Ramos (cell line): ENCODE results near the gene FAM3D.

ENCODE experiments used
- in situ Hi-C: fragments of 300-500 bp; cut with MboI; formaldehyde crosslinking; loops from one replicate; pipeline ENCODE4 v1.14.3; 2022; ENCODE audit warnings: low sequenced_read_pairs; ENCODE audit not compliant: unreplicated experiment

The FAM3D gene

GRCh38 chr3:58657571-58658141 is 8.9 kb downstream of the FAM3D start:
- in situ Hi-C loops, result no loop called here

- in situ Hi-C loops, result no loop called here
Measured at GRCh38 chr3:58657036-58657520, 9.5 kb downstream of the FAM3D start.

- in situ Hi-C loops, result no loop called here
Measured at GRCh38 chr3:58656631-58657030, 9.9 kb downstream of the FAM3D start.

GRCh38 chr3:58654466-58654865 is 12.1 kb downstream of the FAM3D start:
- in situ Hi-C loops, result no loop called here

GRCh38 chr3:58652624-58653023 is 13.9 kb downstream of the FAM3D start:
- in situ Hi-C loops, result no loop called here

GRCh38 chr3:58651276-58651675 is 15.3 kb downstream of the FAM3D start:
- in situ Hi-C loops, result no loop called here

- in situ Hi-C loops, result no loop called here
Measured at GRCh38 chr3:58647381-58648141, 19.0 kb downstream of the FAM3D start.

GRCh38 chr3:58646503-58646902 is 20.1 kb downstream of the FAM3D start:
- in situ Hi-C loops, result no loop called here

- in situ Hi-C loops, result no loop called here
Measured at GRCh38 chr3:58645726-58646125, 20.8 kb downstream of the FAM3D start.

GRCh38 chr3:58642846-58643245 is 23.7 kb downstream of the FAM3D start:
- in situ Hi-C loops, result no loop called here

GRCh38 chr3:58640700-58641372 is 25.7 kb downstream of the FAM3D start:
- in situ Hi-C loops, result no loop called here

- in situ Hi-C loops, result loop anchor here (10.0 kb wide), 1 partner anchor 335 kb away; the partner anchor contains the start of genes HTD2 and RPP14
Measured at GRCh38 chr3:58639842-58640241, 26.7 kb downstream of the FAM3D start.

- in situ Hi-C loops, result loop anchor here (10.0 kb wide), 1 partner anchor 334 kb away; the partner anchor contains the start of genes HTD2 and RPP14
Measured at GRCh38 chr3:58639001-58639400, 27.6 kb downstream of the FAM3D start.

GRCh38 chr3:58638591-58638990 is 28.0 kb downstream of the FAM3D start:
- in situ Hi-C loops, result loop anchor here (10.0 kb wide), 1 partner anchor 334 kb away; the partner anchor contains the start of genes HTD2 and RPP14

GRCh38 chr3:58637509-58637908 is 29.1 kb downstream of the FAM3D start:
- in situ Hi-C loops, result loop anchor here (10.0 kb wide), 1 partner anchor 333 kb away; the partner anchor contains the start of genes HTD2 and RPP14

GRCh38 chr3:58635371-58636285 is 30.9 kb downstream of the FAM3D start:
- in situ Hi-C loops, result loop anchor here (10.0 kb wide), 1 partner anchor 331 kb away; the partner anchor contains the start of genes HTD2 and RPP14

- in situ Hi-C loops, result loop anchor here (10.0 kb wide), 1 partner anchor 329 kb away; the partner anchor contains the start of genes HTD2 and RPP14
Measured at GRCh38 chr3:58633157-58633865, 33.3 kb downstream of the FAM3D start.

GRCh38 chr3:58631742-58632141 is 34.8 kb downstream of the FAM3D start:
- in situ Hi-C loops, result loop anchor here (10.0 kb wide), 1 partner anchor 327 kb away; the partner anchor contains the start of genes HTD2 and RPP14

- in situ Hi-C loops, result loop anchor here (10.0 kb wide), 1 partner anchor 326 kb away; the partner anchor contains the start of genes HTD2 and RPP14
Measured at GRCh38 chr3:58630710-58631092, 35.9 kb downstream of the FAM3D start.
